Measurements from ENCODE around the gene RBSN.

DNA sequence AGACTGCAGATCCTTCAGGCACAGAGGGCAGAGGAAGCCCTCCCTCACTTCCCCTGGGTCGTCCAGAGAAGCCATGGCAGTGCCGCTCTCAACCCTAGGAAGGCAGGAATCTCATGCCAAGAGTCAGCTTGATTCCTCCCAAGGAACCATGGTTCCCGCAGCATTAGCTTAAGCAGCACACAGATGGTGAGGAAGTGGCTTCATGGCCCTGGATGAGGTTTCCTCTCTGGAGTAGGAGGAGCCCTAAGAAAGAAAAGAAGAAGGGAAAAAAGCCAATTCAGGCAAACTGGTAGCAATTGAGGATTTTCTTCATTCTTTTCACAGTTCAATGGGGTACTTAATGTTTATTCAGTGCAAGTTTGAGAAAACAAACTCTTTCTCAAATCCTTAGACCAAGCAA is 2.9 kb downstream of the RBSN start:
- TF ChIP-seq FOXK2 (IDR thresholded peaks at IDR 0.05) (no peak), NFRKB (IDR thresholded peaks at IDR 0.05) (no peak), TARDBP (IDR thresholded peaks at IDR 0.05) (no peak), HDGF (IDR thresholded peaks at IDR 0.05; ENCODE audit: borderline replicate concordance) (no peak), FOXM1 (IDR thresholded peaks at IDR 0.05; ENCODE audit: borderline replicate concordance) (no peak), FOXA1 (IDR thresholded peaks at IDR 0.05) (no peak), ARNT (IDR thresholded peaks at IDR 0.05) (no peak), SUZ12 (IDR thresholded peaks at IDR 0.05) (no peak), BHLHE40 (IDR thresholded peaks at IDR 0.05; ENCODE audit: borderline replicate concordance) (no peak), SP1 (IDR thresholded peaks at IDR 0.05) (no peak), CTBP1 (IDR thresholded peaks at IDR 0.05; ENCODE audit: borderline replicate concordance) (no peak), ELF4 (IDR thresholded peaks at IDR 0.05) (no peak)
- TF ChIP-seq, protein P1, sequence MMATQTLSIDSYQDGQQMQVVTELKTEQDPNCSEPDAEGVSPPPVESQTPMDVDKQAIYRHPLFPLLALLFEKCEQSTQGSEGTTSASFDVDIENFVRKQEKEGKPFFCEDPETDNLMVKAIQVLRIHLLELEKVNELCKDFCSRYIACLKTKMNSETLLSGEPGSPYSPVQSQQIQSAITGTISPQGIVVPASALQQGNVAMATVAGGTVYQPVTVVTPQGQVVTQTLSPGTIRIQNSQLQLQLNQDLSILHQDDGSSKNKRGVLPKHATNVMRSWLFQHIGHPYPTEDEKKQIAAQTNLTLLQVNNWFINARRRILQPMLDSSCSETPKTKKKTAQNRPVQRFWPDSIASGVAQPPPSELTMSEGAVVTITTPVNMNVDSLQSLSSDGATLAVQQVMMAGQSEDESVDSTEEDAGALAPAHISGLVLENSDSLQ (IDR thresholded peaks at IDR 0.05): no peak
